Measurements from ENCODE around the gene LCP1. TPM values are rescaled to one million over a fixed set of nuclear protein-coding genes. Genes with fewer than 3 reads are reported as not detected.
A peak's percentile ranks its signal among the peaks of the same experiment; 100 is the strongest.

Gene LCP1
- total RNA-seq, 1 donor from 2014 or later: 83.1 TPM

GRCh38 chr13:46116653-46117502 is 65.1 kb downstream of the LCP1 start:
- H3K36me3 ChIP-seq (ENCODE audit: control insufficient read depth, insufficient read depth, low read length): no peaks in the 10 kb centered on the region
- no peak overlapping the region for H3K4me3 ChIP-seq (ENCODE audit: low read depth, low read length)
- DNase-seq (ENCODE audit: low read depth): no peak
- no peak for TF ChIP-seq CTCF (IDR thresholded peaks at IDR 0.05; ENCODE audit: insufficient read depth, low read length, poor library complexity, severe bottlenecking)
- no peaks in the 10 kb centered on the region for H3K27me3 ChIP-seq (ENCODE audit: control insufficient read depth, insufficient read depth, low read length)

- no peak for DNase-seq (ENCODE audit: low read depth)
- H3K36me3 ChIP-seq (ENCODE audit: control insufficient read depth, insufficient read depth, low read length): no peaks in the 10 kb centered on the region
- no peaks in the 10 kb centered on the region for H3K27me3 ChIP-seq (ENCODE audit: control insufficient read depth, insufficient read depth, low read length)
- H3K4me3 ChIP-seq (ENCODE audit: low read depth, low read length): no peak overlapping the region
- no peak for TF ChIP-seq CTCF (IDR thresholded peaks at IDR 0.05; ENCODE audit: insufficient read depth, low read length, poor library complexity, severe bottlenecking)
Observed at GRCh38 chr13:46114613-46115012, 67.4 kb downstream of the LCP1 start.

- TF ChIP-seq CTCF (IDR thresholded peaks at IDR 0.05; ENCODE audit: insufficient read depth, low read length, poor library complexity, severe bottlenecking): no peak
- DNase-seq (ENCODE audit: low read depth): peak; percentile 74
- H3K36me3 ChIP-seq (ENCODE audit: control insufficient read depth, insufficient read depth, low read length): no peaks in the 10 kb centered on the region
- H3K4me3 ChIP-seq (ENCODE audit: low read depth, low read length): no peak overlapping the region
- H3K27me3 ChIP-seq (ENCODE audit: control insufficient read depth, insufficient read depth, low read length): no peaks in the 10 kb centered on the region
Observed at GRCh38 chr13:46113596-46113995, 68.4 kb downstream of the LCP1 start.

GRCh38 chr13:46111151-46111550 is 70.8 kb downstream of the LCP1 start:
- DNase-seq (ENCODE audit: low read depth): no peak
- no peaks in the 10 kb centered on the region for H3K36me3 ChIP-seq (ENCODE audit: control insufficient read depth, insufficient read depth, low read length)
- TF ChIP-seq CTCF (IDR thresholded peaks at IDR 0.05; ENCODE audit: insufficient read depth, low read length, poor library complexity, severe bottlenecking): no peak
- no peaks in the 10 kb centered on the region for H3K27me3 ChIP-seq (ENCODE audit: control insufficient read depth, insufficient read depth, low read length)
- H3K4me3 ChIP-seq (ENCODE audit: low read depth, low read length): no peak overlapping the region

GRCh38 chr13:46109451-46109850 is 72.5 kb downstream of the LCP1 start:
- TF ChIP-seq CTCF (IDR thresholded peaks at IDR 0.05; ENCODE audit: insufficient read depth, low read length, poor library complexity, severe bottlenecking): no peak
- H3K4me3 ChIP-seq (ENCODE audit: low read depth, low read length): no peak overlapping the region
- no peaks in the 10 kb centered on the region for H3K36me3 ChIP-seq (ENCODE audit: control insufficient read depth, insufficient read depth, low read length)
- DNase-seq (ENCODE audit: low read depth): no peak
- H3K27me3 ChIP-seq (ENCODE audit: control insufficient read depth, insufficient read depth, low read length): no peaks in the 10 kb centered on the region
